Activated CD8-positive, alpha-beta T cell treated with anti-CD3 and anti-CD28 coated beads, Interleukin-2, amount 10 ng/mL, durations not matched to agents 7 days and 5 days (primary cell): ENCODE measurements around the gene EIF2S3. TPM values are rescaled to one million over a fixed set of nuclear protein-coding genes. Genes with fewer than 3 reads are reported as not detected.
A peak's percentile ranks its signal among the peaks of the same experiment; 100 is the strongest.
"Not testable (repeated sequence)": the region's sequence is repeated elsewhere in the genome, so short reads cannot be mapped to it uniquely, and the experiment has no call there.

Source experiments
- ATAC-seq: fragments of 150-1000 bp; cut with Tn5 transposase; one replicate; pipeline ENCODE4 v1.10.0; 2021; ENCODE audit warnings: moderate library complexity
- CTCF ChIA-PET: fragments of 350-600 bp; sonication (Branson Sonifier 250); formaldehyde crosslinking; loops from one replicate; lab custom pipeline; 2021; ENCODE audit warnings: antibody characterized with exemption; lab: Charles Lee
- POLR2A ChIA-PET: fragments of 350-600 bp; sonication (Branson Sonifier 250); formaldehyde crosslinking; loops from one replicate; lab custom pipeline; 2021; ENCODE audit warnings: antibody characterized with exemption; lab: Charles Lee
- DNase-seq: peaks from one replicate; pipeline ENCODE4 v3.0.0-alpha.2; 2020
- H3K27ac Mint-ChIP-seq: one replicate; pipeline ENCODE4 v1.8.0; 2021; ENCODE audit warnings: mild to moderate bottlenecking, mixed read lengths
- H3K27me3 Mint-ChIP-seq: one replicate; pipeline ENCODE4 v1.8.0; 2021; ENCODE audit warnings: low read depth, mixed read lengths
- H3K36me3 Mint-ChIP-seq: one replicate; pipeline ENCODE4 v1.8.0; 2021; ENCODE audit warnings: low read depth, mixed read lengths
- H3K4me1 Mint-ChIP-seq: one replicate; pipeline ENCODE4 v1.8.0; 2021; ENCODE audit warnings: low read depth, mixed read lengths
- H3K4me3 Mint-ChIP-seq: one replicate; pipeline ENCODE4 v1.8.0; 2021; ENCODE audit warnings: mild to moderate bottlenecking, mixed read lengths
- H3K9me3 Mint-ChIP-seq: one replicate; pipeline ENCODE4 v1.8.0; 2022; ENCODE audit warnings: mixed read lengths; ENCODE audit not compliant: insufficient read depth
- total RNA-seq, 2 experiments: library from RNA; stranded (reverse); gene quantifications; one replicate each; pipeline ENCODE4 v1.2.3, GENCODE V29; 2021

Gene EIF2S3
- total RNA-seq, 2 experiments from 2014 or later = 187 to 197 TPM

DNA sequence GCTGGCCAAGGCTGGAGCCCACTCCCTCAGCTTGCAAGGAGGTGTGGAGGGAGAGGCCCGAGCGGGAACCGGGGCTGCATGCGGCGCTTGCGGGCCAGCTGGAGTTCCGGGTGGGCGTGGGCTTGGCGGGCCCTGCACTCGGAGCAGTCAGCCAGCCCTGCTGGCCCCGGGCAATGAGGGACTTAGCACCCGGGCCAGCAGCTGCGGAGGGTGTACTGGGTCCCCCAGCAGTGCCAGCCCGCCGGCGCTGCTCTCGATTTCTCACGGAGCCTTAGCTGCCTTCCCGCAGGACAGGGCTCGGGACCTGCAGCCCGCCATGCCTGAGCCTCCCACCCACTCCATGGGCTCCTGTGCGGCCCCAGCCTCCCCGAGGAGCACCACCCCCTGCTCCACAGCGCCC is 5.1 kb upstream of the EIF2S3 start:
- H3K4me1 Mint-ChIP-seq, H3K27ac Mint-ChIP-seq, H3K27me3 Mint-ChIP-seq, POLR2A ChIA-PET, H3K36me3 Mint-ChIP-seq, ATAC-seq, H3K9me3 Mint-ChIP-seq, CTCF ChIA-PET, DNase-seq, H3K4me3 Mint-ChIP-seq: not testable (repeated sequence)

GRCh38 chrX:24050522-24051318 is 4.0 kb upstream of the EIF2S3 start:
- H3K27me3 Mint-ChIP-seq, CTCF ChIA-PET, ATAC-seq, POLR2A ChIA-PET, H3K4me1 Mint-ChIP-seq, DNase-seq, H3K4me3 Mint-ChIP-seq, H3K36me3 Mint-ChIP-seq, H3K9me3 Mint-ChIP-seq, H3K27ac Mint-ChIP-seq: not testable (repeated sequence)

GRCh38 chrX:24055043-24055356 is 244 bp downstream of the EIF2S3 start:
- CTCF ChIA-PET = interaction anchor here (1.3 to 4.7 kb wide), 10 partner anchors 10 to 272 kb away, joined by 3 to 59 read pairs (median 8); partner anchors contain the start of genes APOO, CXorf58, KLHL15 and SAT1
- peaks cover 12% of the 10 kb centered on the region for H3K36me3 Mint-ChIP-seq
- peak; percentile 34 for ATAC-seq
- POLR2A ChIA-PET = interaction anchor here (0.6 to 2.8 kb wide), 10 partner anchors 10 to 452 kb away, joined by 3 to 24 read pairs (median 6); partner anchors contain the start of genes APOO, CXorf58, KLHL15 and SAT1
- no peak for DNase-seq
- H3K4me3 Mint-ChIP-seq = no peak overlapping the region
- H3K4me1 Mint-ChIP-seq = peaks cover 10% of the 10 kb centered on the region
- no peaks in the 10 kb centered on the region for H3K9me3 Mint-ChIP-seq
- H3K27ac Mint-ChIP-seq = peak overlapping the region; percentile 100
- H3K27me3 Mint-ChIP-seq = no peaks in the 10 kb centered on the region

DNA sequence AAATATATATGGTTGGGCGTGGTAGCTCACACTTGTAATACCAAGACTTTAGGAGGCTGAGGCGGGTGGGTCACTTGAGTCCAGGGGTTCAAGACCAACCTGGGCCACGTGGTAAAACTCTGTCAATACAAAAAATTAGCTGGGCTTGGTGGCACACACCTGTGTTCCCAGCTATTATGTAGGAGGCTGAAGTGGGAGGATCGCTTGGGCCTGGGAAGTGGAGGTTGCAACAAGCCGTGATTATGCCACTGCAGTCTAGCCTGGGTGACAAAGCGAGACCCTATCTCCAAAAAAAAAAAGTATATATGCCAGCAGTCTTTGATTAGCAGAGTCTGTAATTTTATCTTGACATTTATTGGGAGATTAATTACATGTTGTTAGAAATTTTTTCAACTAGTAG is 8.7 kb downstream of the EIF2S3 start:
- no peak for ATAC-seq
- no peaks in the 10 kb centered on the region for H3K27me3 Mint-ChIP-seq
- CTCF ChIA-PET = no interaction called here
- H3K27ac Mint-ChIP-seq = no peak overlapping the region
- peaks cover 8% of the 10 kb centered on the region for H3K4me1 Mint-ChIP-seq
- H3K4me3 Mint-ChIP-seq = no peak overlapping the region
- no peak for DNase-seq
- POLR2A ChIA-PET = no interaction called here
- no peaks in the 10 kb centered on the region for H3K9me3 Mint-ChIP-seq
- peaks cover 39% of the 10 kb centered on the region for H3K36me3 Mint-ChIP-seq

DNA sequence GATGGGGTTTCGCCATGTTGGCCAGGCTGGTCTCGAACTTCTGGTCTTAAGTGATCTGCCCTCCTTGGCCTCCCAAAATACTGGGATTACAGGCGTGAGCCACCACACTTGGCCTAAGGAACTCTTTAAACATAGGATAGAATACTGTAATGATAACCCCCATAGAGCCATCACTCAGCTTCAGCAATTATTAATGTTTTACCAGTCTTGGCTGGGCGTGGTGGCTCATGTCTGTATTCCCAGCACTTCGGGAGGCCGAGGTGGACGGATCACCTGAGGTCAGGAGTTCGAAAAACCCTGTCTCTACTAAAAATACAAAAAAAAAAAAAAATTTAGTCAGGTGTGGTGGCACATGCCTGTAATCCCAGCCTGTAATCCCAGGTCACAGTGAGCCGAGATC is 15.1 kb downstream of the EIF2S3 start:
- DNase-seq (no peak), ATAC-seq (no peak)
- H3K9me3 Mint-ChIP-seq = no peaks in the 10 kb centered on the region
- ChIA-PET POLR2A (no interaction called here), CTCF (interaction anchor here (1.0 kb wide), 1 partner anchor 15 kb away, joined by 3 read pairs; the partner anchor contains the start of gene EIF2S3)
- H3K4me3 Mint-ChIP-seq = no peak overlapping the region
- H3K4me1 Mint-ChIP-seq = peaks cover 3% of the 10 kb centered on the region
- no peak overlapping the region for H3K27ac Mint-ChIP-seq
- H3K27me3 Mint-ChIP-seq = no peaks in the 10 kb centered on the region
- peaks cover 39% of the 10 kb centered on the region for H3K36me3 Mint-ChIP-seq

DNA sequence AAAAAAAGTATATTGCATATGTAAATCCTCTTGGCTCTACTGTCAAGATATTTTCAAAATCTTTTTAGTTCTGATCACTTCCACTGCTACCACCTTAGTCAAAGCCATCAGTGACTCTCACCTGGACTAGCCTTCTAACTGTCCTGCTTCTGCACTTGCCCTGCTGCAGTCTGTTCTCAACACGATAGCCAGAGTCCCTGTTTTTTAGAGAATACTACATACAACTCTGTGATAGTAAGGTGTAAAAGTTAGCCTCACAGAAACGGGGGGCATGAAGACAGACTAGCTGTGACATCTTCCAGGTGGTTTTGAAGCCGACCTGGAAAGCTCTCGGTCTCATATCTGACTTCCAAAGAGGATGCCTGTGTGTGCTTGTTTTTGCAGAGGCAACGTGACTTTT is 24.7 kb downstream of the EIF2S3 start:
- ChIA-PET POLR2A (no interaction called here), CTCF (interaction anchor here (3.6 kb wide), 1 partner anchor 163 kb away, joined by 12 read pairs; no protein-coding TSS in a partner anchor)
- Mint-ChIP-seq H3K36me3 (peaks cover 33% of the 10 kb centered on the region), H3K27ac (no peak overlapping the region), H3K9me3 (no peaks in the 10 kb centered on the region), H3K27me3 (no peaks in the 10 kb centered on the region), H3K4me3 (no peak overlapping the region), H3K4me1 (peaks cover 10% of the 10 kb centered on the region)
- DNase-seq (no peak), ATAC-seq (no peak)

- H3K27me3 Mint-ChIP-seq, H3K9me3 Mint-ChIP-seq, H3K4me3 Mint-ChIP-seq, ATAC-seq, POLR2A ChIA-PET, DNase-seq: not testable (repeated sequence)
- peaks cover 28% of the 10 kb centered on the region for H3K36me3 Mint-ChIP-seq
- H3K27ac Mint-ChIP-seq = peak overlapping the region; percentile 23
- CTCF ChIA-PET = interaction anchor here (3.6 kb wide), 1 partner anchor 162 kb away, joined by 12 read pairs; no protein-coding TSS in a partner anchor
- peaks cover 10% of the 10 kb centered on the region for H3K4me1 Mint-ChIP-seq
Measured at GRCh38 chrX:24080245-24080644, 25.5 kb downstream of the EIF2S3 start.

GRCh38 chrX:24080704-24081103 is 25.9 kb downstream of the EIF2S3 start:
- no peak overlapping the region for H3K4me3 Mint-ChIP-seq
- peak overlapping the region; percentile 23 for H3K27ac Mint-ChIP-seq
- H3K4me1 Mint-ChIP-seq = peaks cover 10% of the 10 kb centered on the region
- ChIA-PET CTCF (interaction anchor here (3.6 kb wide), 1 partner anchor 162 kb away, joined by 12 read pairs; no protein-coding TSS in a partner anchor), POLR2A (no interaction called here)
- DNase-seq = no peak
- H3K36me3 Mint-ChIP-seq = peaks cover 25% of the 10 kb centered on the region
- ATAC-seq = peak; percentile 28
- no peaks in the 10 kb centered on the region for H3K9me3 Mint-ChIP-seq
- no peaks in the 10 kb centered on the region for H3K27me3 Mint-ChIP-seq

GRCh38 chrX:24081661-24082154 is 27.0 kb downstream of the EIF2S3 start:
- Mint-ChIP-seq H3K4me3 (peak overlapping the region; percentile 34), H3K27me3 (no peaks in the 10 kb centered on the region), H3K4me1 (peaks cover 10% of the 10 kb centered on the region), H3K27ac (no peak overlapping the region), H3K9me3 (no peaks in the 10 kb centered on the region), H3K36me3 (peaks cover 16% of the 10 kb centered on the region)
- peak; percentile 88 for ATAC-seq
- POLR2A ChIA-PET = no interaction called here
- DNase-seq = peak; percentile 65
- CTCF ChIA-PET = interaction anchor here (0.8 to 3.6 kb wide), 4 partner anchors 27 to 161 kb away, joined by 3 to 12 read pairs (median 4); partner anchors contain the start of gene EIF2S3

- Mint-ChIP-seq H3K27me3 (no peaks in the 10 kb centered on the region), H3K36me3 (peaks cover 12% of the 10 kb centered on the region), H3K4me3 (no peak overlapping the region), H3K27ac (no peak overlapping the region), H3K4me1 (peaks cover 10% of the 10 kb centered on the region), H3K9me3 (no peaks in the 10 kb centered on the region)
- DNase-seq (no peak), ATAC-seq (no peak)
- ChIA-PET POLR2A (no interaction called here), CTCF (interaction anchor here (0.6 to 3.6 kb wide), 4 partner anchors 28 to 160 kb away, joined by 3 to 12 read pairs (median 4); partner anchors contain the start of gene EIF2S3)
Measured at GRCh38 chrX:24082447-24082846, 27.7 kb downstream of the EIF2S3 start.

DNA sequence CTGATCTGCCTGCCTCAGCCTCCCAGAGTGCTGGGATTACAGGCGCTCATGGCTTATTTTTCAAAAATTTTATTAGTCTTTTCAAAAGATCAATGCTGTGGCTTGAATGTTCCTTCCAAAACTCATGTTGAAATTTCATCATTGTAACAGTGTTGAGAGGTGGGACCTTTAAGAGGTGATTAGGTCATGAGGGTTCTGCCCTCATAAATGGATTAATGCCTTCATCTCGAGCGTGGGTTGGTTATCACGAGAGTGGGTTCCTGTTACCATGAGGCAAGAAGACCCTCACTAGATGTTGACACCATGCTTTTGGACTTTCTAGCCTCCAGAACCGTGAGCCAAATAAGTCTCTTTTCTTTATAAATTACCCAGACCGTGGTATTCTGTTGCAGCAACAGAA is 30.3 kb downstream of the EIF2S3 start:
- no peaks in the 10 kb centered on the region for H3K9me3 Mint-ChIP-seq

More for the DNA sequence above, 30.3 kb downstream of the EIF2S3 start:
- H3K4me1 Mint-ChIP-seq = peaks cover 8% of the 10 kb centered on the region
- no peaks in the 10 kb centered on the region for H3K36me3 Mint-ChIP-seq
- CTCF ChIA-PET = no interaction called here
- no peak overlapping the region for H3K4me3 Mint-ChIP-seq
- H3K27ac Mint-ChIP-seq = no peak overlapping the region
- ATAC-seq (no peak), DNase-seq (no peak)
- POLR2A ChIA-PET = no interaction called here
- no peaks in the 10 kb centered on the region for H3K27me3 Mint-ChIP-seq
